H1 (cell line): ENCODE results near the gene COLEC11. TPM values are rescaled to one million over a fixed set of nuclear protein-coding genes. Genes with fewer than 3 reads are reported as not detected.

Experiments used
- CTCF ChIA-PET: fragments of 300-600 bp; sonication (Branson Sonifier 250); formaldehyde crosslinking; loops from one replicate; lab custom pipeline; 2021; ENCODE audit not compliant: partially characterized antibody; lab: Charles Lee
- POLR2A ChIA-PET: fragments of 300-600 bp; sonication (Branson Sonifier 250); formaldehyde crosslinking; loops from one replicate; lab custom pipeline; 2021; ENCODE audit warnings: inconsistent platforms; ENCODE audit not compliant: partially characterized antibody; lab: Charles Lee
- DNase-seq, 2 experiments: peaks; one replicate each; pipeline versions ENCODE4 v3.0.0 to v3.0.0-alpha.2; 2010 to 2022; ENCODE audit warnings: low spot score in 2 of 2, low read depth in 1 of 2, mixed read lengths in 1 of 2
- FAIRE-seq: peaks from 2 replicates; lab custom pipeline; 2011; peaks lifted over from hg19 to GRCh38; lab: Jason Lieb, UNC
- H2AFZ ChIP-seq: 2 replicates; pipeline ENCODE4 v1.8.1; 2012; ENCODE audit warnings: low read length, inconsistent platforms
- H2AK5ac ChIP-seq: 2 replicates; pipeline ENCODE4 v1.6.1; 2013; ENCODE audit warnings: low read depth, low read length
- H2BK120ac ChIP-seq: replicated peaks from 2 replicates; pipeline ENCODE3; 2013; ENCODE audit warnings: low read depth, low read length, inconsistent platforms
- H2BK12ac ChIP-seq: 2 replicates; pipeline ENCODE4 v1.6.1; 2013; ENCODE audit warnings: low read depth, low read length
- H2BK15ac ChIP-seq: 2 replicates; pipeline ENCODE4 v1.6.1; 2013; ENCODE audit warnings: low read length
- H2BK20ac ChIP-seq: 2 replicates; pipeline ENCODE4 v1.6.1; 2013; ENCODE audit warnings: low read length
- H2BK5ac ChIP-seq: 2 replicates; pipeline ENCODE4 v1.6.1; 2013; ENCODE audit warnings: low read depth, low read length
- H3K14ac ChIP-seq: 2 replicates; pipeline ENCODE4 v1.6.1; 2013; ENCODE audit warnings: inconsistent platforms; ENCODE audit not compliant: insufficient read length
- H3K18ac ChIP-seq: 2 replicates; pipeline ENCODE4 v1.6.1; 2013; ENCODE audit warnings: low read length; ENCODE audit errors: extremely low read depth
- H3K23ac ChIP-seq: 2 replicates; pipeline ENCODE4 v1.6.1; 2013; ENCODE audit warnings: inconsistent platforms; ENCODE audit not compliant: insufficient read length
- H3K23me2 ChIP-seq: 2 replicates; pipeline ENCODE4 v1.6.1; 2013; ENCODE audit warnings: low read depth, low read length
- H3K27ac ChIP-seq: 2 replicates; pipeline ENCODE4 v1.6.1; 2011; ENCODE audit warnings: low read depth, low read length, inconsistent platforms
- H3K27me3 ChIP-seq, 4 experiments: replicated peaks in 1 of 4; 1 replicate in 1 of 4; 2 replicates in 3 of 4; pipeline versions ENCODE4 v1.6.1 to v1.8.1; 2011 to 2013; ENCODE audit warnings: low read length in 3 of 4, mild to moderate bottlenecking in 3 of 4, inconsistent platforms in 2 of 4, mixed read lengths in 2 of 4, moderate library complexity in 1 of 4; ENCODE audit not compliant: control insufficient read depth in 3 of 4, insufficient read depth in 3 of 4; ENCODE audit errors: extremely low read depth in 1 of 4
- H3K36me3 ChIP-seq, 4 experiments: 2 replicates each; pipeline versions ENCODE4 v1.6.1 to v1.8.1; 2011 to 2013; ENCODE audit warnings: mild to moderate bottlenecking in 4 of 4, low read length in 3 of 4, moderate library complexity in 2 of 4, control low read depth in 1 of 4, inconsistent platforms in 1 of 4; ENCODE audit not compliant: insufficient read depth in 4 of 4, control insufficient read depth in 2 of 4
- H3K4ac ChIP-seq: replicated peaks from 2 replicates; pipeline ENCODE3; 2013; ENCODE audit warnings: low read length, low read depth, mixed read lengths, inconsistent platforms; ENCODE audit not compliant: insufficient read length
- H3K4me1 ChIP-seq, 4 experiments: replicated peaks in 1 of 4; 1 replicate in 1 of 4; 2 replicates in 3 of 4; pipeline versions ENCODE4 v1.6.1 to v1.8.1; 2011 to 2013; ENCODE audit warnings: low read length in 3 of 4, inconsistent platforms in 2 of 4, mixed read lengths in 1 of 4; ENCODE audit not compliant: insufficient read depth in 4 of 4, control insufficient read depth in 3 of 4
- H3K4me2 ChIP-seq, 2 experiments: 2 replicates each; pipeline versions ENCODE4 v1.6.1 to v1.8.1; 2011 to 2013; ENCODE audit warnings: low read depth in 2 of 2, low read length in 2 of 2, control low read depth in 1 of 2, inconsistent platforms in 1 of 2, mild to moderate bottlenecking in 1 of 2; ENCODE audit not compliant: insufficient read depth in 1 of 2
- H3K4me3 ChIP-seq, 4 experiments: fragments of 200-600, 300-600 bp in 1 of 4; sonication (generic), shearing (Covaris generic), sonication (Bioruptor Twin) in 1 of 4; 2 replicates each; pipeline versions ENCODE4 v1.5.1 to v1.8.1; 2011 to 2016; ENCODE audit warnings: low read length in 4 of 4, low read depth in 3 of 4, control low read depth in 2 of 4, inconsistent platforms in 2 of 4, mild to moderate bottlenecking in 2 of 4, mixed read lengths in 1 of 4, moderate library complexity in 1 of 4; ENCODE audit not compliant: insufficient read depth in 2 of 4; ENCODE audit errors: extremely low read depth in 1 of 4
- H3K56ac ChIP-seq: replicated peaks from 2 replicates; pipeline ENCODE3; 2013; ENCODE audit warnings: low read depth, mild to moderate bottlenecking, mixed read lengths, low read length, inconsistent platforms; ENCODE audit not compliant: insufficient read length
- H3K79me1 ChIP-seq: 2 replicates; pipeline ENCODE4 v1.6.1; 2013; ENCODE audit warnings: low read depth, low read length, control low read depth
- H3K79me2 ChIP-seq, 2 experiments: 2 replicates each; pipeline versions ENCODE4 v1.6.1 to v1.8.1; 2012 to 2013; ENCODE audit warnings: low read length in 2 of 2, mild to moderate bottlenecking in 2 of 2, inconsistent platforms in 1 of 2; ENCODE audit not compliant: insufficient read depth in 2 of 2, control insufficient read depth in 1 of 2
- H3K9ac ChIP-seq, 4 experiments: replicated peaks in 1 of 4; 1 replicate in 1 of 4; 2 replicates in 3 of 4; pipeline versions ENCODE4 v1.6.1 to v1.8.1; 2011 to 2013; ENCODE audit warnings: low read depth in 3 of 4, low read length in 3 of 4, control low read depth in 2 of 4, mild to moderate bottlenecking in 2 of 4, moderate library complexity in 2 of 4, inconsistent platforms in 1 of 4; ENCODE audit errors: extremely low read depth in 1 of 4
- H3K9me3 ChIP-seq, 2 experiments: 2 replicates each; pipeline versions ENCODE4 v1.6.1 to v1.8.1; 2012 to 2013; ENCODE audit warnings: mild to moderate bottlenecking in 2 of 2, moderate library complexity in 2 of 2, control low read depth in 1 of 2, inconsistent platforms in 1 of 2, low read depth in 1 of 2, low read length in 1 of 2, mixed read lengths in 1 of 2; ENCODE audit not compliant: insufficient read depth in 2 of 2
- H4K20me1 ChIP-seq, 2 experiments: replicated peaks in 1 of 2; 2 replicates each; pipeline versions ENCODE3 to v1.8.1; 2011 to 2013; ENCODE audit warnings: inconsistent platforms in 2 of 2, low read length in 2 of 2, mild to moderate bottlenecking in 1 of 2; ENCODE audit not compliant: insufficient read depth in 2 of 2, control insufficient read depth in 1 of 2
- H4K5ac ChIP-seq: 2 replicates; pipeline ENCODE4 v1.6.1; 2013; ENCODE audit warnings: low read length, low read depth, mixed read lengths, inconsistent platforms; ENCODE audit not compliant: insufficient read length
- H4K8ac ChIP-seq: 2 replicates; pipeline ENCODE4 v1.8.0; 2013; ENCODE audit warnings: mild to moderate bottlenecking, moderate library complexity, low read length, inconsistent platforms; ENCODE audit not compliant: insufficient read depth; ENCODE audit errors: extremely low read depth
- H4K91ac ChIP-seq: replicated peaks from 2 replicates; pipeline ENCODE3; 2013; ENCODE audit warnings: low read length, mixed read lengths, inconsistent platforms; ENCODE audit not compliant: insufficient read length
- CBX5 ChIP-seq: fragments of 300-800, 300-1000 bp; sonication (generic); IDR thresholded peaks from 2 replicates; pipeline ENCODE4 v1.7.1; 2016; ENCODE audit warnings: antibody characterized with exemption, low read length, low read depth
- CTBP2 ChIP-seq: IDR thresholded peaks from 2 replicates; pipeline ENCODE4 v1.7.0; 2011; ENCODE audit warnings: borderline replicate concordance, mild to moderate bottlenecking, moderate library complexity, mixed read lengths, low read length; ENCODE audit not compliant: insufficient read depth, insufficient read length
- HDAC2 ChIP-seq, 2 experiments: fragments of 300-600 bp in 1 of 2; sonication (generic) in 1 of 2; IDR thresholded peaks; 2 replicates each; pipeline ENCODE4 v1.6.1; 2011 to 2012; ENCODE audit warnings: low read depth in 2 of 2, low read length in 2 of 2, mild to moderate bottlenecking in 2 of 2, moderate library complexity in 2 of 2, borderline replicate concordance in 1 of 2, inconsistent platforms in 1 of 2
- JUN ChIP-seq: IDR thresholded peaks from 2 replicates; pipeline ENCODE4 v1.6.1; 2011; ENCODE audit warnings: low read depth, mild to moderate bottlenecking, improper control_type of control experiment, low read length
- MAFK ChIP-seq: IDR thresholded peaks from 2 replicates; pipeline ENCODE4 v1.6.1; 2012; ENCODE audit warnings: low read depth, mild to moderate bottlenecking, improper control_type of control experiment, low read length
- MAX ChIP-seq: IDR thresholded peaks from 2 replicates; pipeline ENCODE4 v1.6.1; 2012; ENCODE audit warnings: inconsistent platforms
- NRF1 ChIP-seq: IDR thresholded peaks from 2 replicates; pipeline ENCODE4 v1.6.1; 2011; ENCODE audit warnings: mild to moderate bottlenecking, low read depth, low read length, improper control_type of control experiment
- POU5F1 ChIP-seq: IDR thresholded peaks from 2 replicates; pipeline ENCODE4 v1.6.1; 2011; ENCODE audit warnings: low read depth, mild to moderate bottlenecking, low read length, moderate library complexity
- SUZ12 ChIP-seq: fragments of 200-600 bp; sonication (generic); IDR thresholded peaks from 2 replicates; pipeline ENCODE4 v1.6.1; 2012; ENCODE audit warnings: mild to moderate bottlenecking, inconsistent platforms, low read length, moderate library complexity, mixed read lengths
- TCF12 ChIP-seq: IDR thresholded peaks from 2 replicates; pipeline ENCODE4 v1.6.1; 2011; ENCODE audit warnings: low read depth, mild to moderate bottlenecking, low read length
- TEAD4 ChIP-seq: IDR thresholded peaks from 2 replicates; pipeline ENCODE4 v1.6.1; 2012; ENCODE audit warnings: low read depth, low read length, inconsistent platforms, mixed read lengths
- YY1 ChIP-seq: IDR thresholded peaks from 2 replicates; pipeline ENCODE4 v1.6.1; 2011; ENCODE audit warnings: low read depth, mild to moderate bottlenecking, low read length
- WGBS, 2 experiments: shearing (Covaris generic) in 1 of 2; methylation state at CpG; one replicate each; pipeline versions ENCODE4 v1.1.6 to v1.1.7; 2013 to 2015; ENCODE audit warnings: low lambda C conversion rate in 2 of 2, mixed read lengths in 2 of 2, inconsistent platforms in 1 of 2, low coverage in 1 of 2, missing lambda C conversion rate in 1 of 2; ENCODE audit not compliant: insufficient replicate concordance in 2 of 2, insufficient coverage in 1 of 2, insufficient read length in 1 of 2; ENCODE audit errors: extremely low coverage in 1 of 2, missing lambda C conversion rate in 1 of 2; 5-methylcytosine and 5-hydroxymethylcytosine counted together
- polyA plus RNA-seq, 7 experiments: library from polyadenylated mRNA; depleted of rRNA in 3 of 7; stranded (reverse) in 5 of 7; unstranded in 2 of 7; fragments of >200 nt in 5 of 7; fragments of 200-250 nt in 2 of 7; gene quantifications; 1 replicate in 5 of 7; 2 replicates in 1 of 7; 4 replicates in 1 of 7; pipeline versions ENCODE4 v1.2.1 to v1.2.3, GENCODE V29; 2011 to 2013; ENCODE audit warnings: missing spikeins in 2 of 7, mixed read lengths in 2 of 7
- total RNA-seq: library from RNA; stranded (reverse); fragmentation: NEBNext Ultra II Directional; extraction: Animal tissue kit (Norgen Biotek cat#: 25700); gene quantifications from 2 replicates; pipeline ENCODE4 v1.2.1, GENCODE V29; 2021

The COLEC11 gene
- total and polyA plus RNA-seq, 2 of the 8 experiments (the other 6 are each of a cell fraction or from before 2014, with no cell fraction given), result 0.47 to 0.80 TPM

- Histone ChIP-seq H4K20me1 (no peaks in the 10 kb centered on the region), H2BK120ac (no peak overlapping the region), H3K23me2 (no peaks in the 10 kb centered on the region), H2BK20ac (no peak overlapping the region), H2BK15ac (no peak overlapping the region), H3K36me3 (no peaks in the 10 kb centered on the region), H4K91ac (no peak overlapping the region), H3K9ac (no peak overlapping the region), H3K18ac (no peak overlapping the region), H3K4me2 (no peak overlapping the region), H3K9me3 (no peaks in the 10 kb centered on the region), H2AK5ac (no peak overlapping the region), H2BK12ac (no peak overlapping the region), H3K4ac (no peak overlapping the region), H3K4me3 (no peak overlapping the region), H3K27ac (no peak overlapping the region), H2AFZ (no peak overlapping the region), H3K79me1 (no peaks in the 10 kb centered on the region), H3K79me2 (no peaks in the 10 kb centered on the region), H3K23ac (no peak overlapping the region), H3K27me3 (no peaks in the 10 kb centered on the region; a peak in 1 of 7 replicates), H4K8ac (no peak overlapping the region), H3K14ac (no peak overlapping the region), H3K56ac (no peak overlapping the region), H4K5ac (no peak overlapping the region), H2BK5ac (no peak overlapping the region), H3K4me1 (no peaks in the 10 kb centered on the region)
- DNase-seq (no peak), FAIRE-seq (no peak)
- 88% methylated on average over 5 of the region's 5 CpGs; no CpG with 5 or more reads in 1 of the 2 experiments for WGBS, 2 experiments
- POLR2A ChIA-PET, result no interaction called here
- CTCF ChIA-PET, result interaction anchor here (0.6 kb wide), 1 partner anchor 259 kb away, joined by 3 read pairs; no protein-coding TSS in a partner anchor
- TF ChIP-seq POU5F1, result no peak
- no peak for TF ChIP-seq MAX
- no peak for TF ChIP-seq TCF12
- no peak for TF ChIP-seq JUN
- no peak for TF ChIP-seq SUZ12
- no peak for TF ChIP-seq CTBP2
- no peak for TF ChIP-seq NRF1
- TF ChIP-seq MAFK, result no peak
- no peak for TF ChIP-seq YY1
- no peak for TF ChIP-seq CBX5
- no peak for TF ChIP-seq TEAD4
- TF ChIP-seq HDAC2 (IDR thresholded peaks at IDR 0.05; ENCODE audit: borderline replicate concordance in 1 of 2, low read depth in 2 of 2, low read length in 2 of 2), result no peak
Observed at GRCh38 chr2:3681625-3682024, 86.7 kb downstream of the COLEC11 start.
